ENCODE results near the gene ENPP7.
A peak's percentile ranks its signal among the peaks of the same experiment; 100 is the strongest.

DNA sequence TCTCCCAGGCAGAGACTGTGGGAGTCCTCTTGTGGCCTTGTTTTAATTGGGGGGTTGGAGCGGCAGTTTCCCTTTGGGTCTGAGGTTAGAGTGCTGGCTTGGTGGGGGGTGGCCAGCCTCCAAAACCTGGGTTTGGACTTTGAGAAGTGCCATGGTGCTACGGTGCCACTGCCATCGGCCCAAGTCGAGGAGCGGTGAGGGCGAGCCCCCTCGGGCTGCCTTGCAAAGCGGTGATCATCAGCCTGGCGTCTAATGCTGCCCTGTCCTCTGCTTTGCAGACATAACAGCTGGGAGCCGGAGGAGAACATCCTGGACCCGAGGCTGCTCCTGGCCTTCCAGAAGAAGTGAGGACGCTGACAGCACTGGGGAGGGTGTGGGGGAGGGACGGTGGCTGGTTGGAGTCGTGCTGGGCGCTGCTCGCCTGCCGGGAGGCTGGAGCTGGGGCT is 48.4 kb downstream of the ENPP7 start:
- TF ChIP-seq ZBTB20 (tag by site-specific recombination; IDR thresholded peaks at IDR 0.05) (0 out of 2 replicates have a peak, but pooled peaks have one; percentile 35), BCL11B (tag by site-specific recombination; IDR thresholded peaks at IDR 0.05; ENCODE audit: low read depth) (no peak)

Measured in HEK293 (cell line).